Mesendoderm (in vitro differentiated cells): Measurements from ENCODE around the gene TTC8. TPM values are rescaled to one million over a fixed set of nuclear protein-coding genes. Genes with fewer than 3 reads are reported as not detected.
A peak's percentile ranks its signal among the peaks of the same experiment; 100 is the strongest.
"Not testable (repeated sequence)": the region's sequence is repeated elsewhere in the genome, so short reads cannot be mapped to it uniquely, and the experiment has no call there.

Source experiments
- DNase-seq: peaks from one replicate; pipeline ENCODE4 v3.0.0; 2013
- H2AK5ac ChIP-seq: 2 replicates; pipeline ENCODE4 v1.6.1; 2013; ENCODE audit warnings: low read length, inconsistent platforms
- H2BK120ac ChIP-seq: 2 replicates; pipeline ENCODE4 v1.6.1; 2013; ENCODE audit warnings: low read depth, mild to moderate bottlenecking, low read length, moderate library complexity, mixed read lengths
- H2BK15ac ChIP-seq: replicated peaks from 2 replicates; pipeline ENCODE4 v1.6.1; 2013; ENCODE audit warnings: low read depth, mild to moderate bottlenecking, moderate library complexity
- H2BK5ac ChIP-seq: 2 replicates; pipeline ENCODE4 v1.6.1; 2013; ENCODE audit warnings: low read length, inconsistent platforms
- H3K18ac ChIP-seq: 2 replicates; pipeline ENCODE4 v1.6.1; 2013; ENCODE audit warnings: mild to moderate bottlenecking, low read length, mixed read lengths
- H3K23ac ChIP-seq: one replicate; pipeline ENCODE4 v1.6.1; 2013; ENCODE audit warnings: low read length
- H3K27ac ChIP-seq: 2 replicates; pipeline ENCODE4 v1.5.1; 2013; ENCODE audit warnings: low read depth, mild to moderate bottlenecking, inconsistent platforms, low read length, moderate library complexity
- H3K27me3 ChIP-seq: 2 replicates; pipeline ENCODE4 v1.6.1; 2013; ENCODE audit warnings: low read length, control low read depth, mild to moderate bottlenecking, inconsistent platforms; ENCODE audit not compliant: insufficient read depth, poor library complexity
- H3K36me3 ChIP-seq: 2 replicates; pipeline ENCODE4 v1.6.1; 2013; ENCODE audit warnings: low read length, inconsistent platforms; ENCODE audit not compliant: control insufficient read depth, insufficient read depth
- H3K4ac ChIP-seq: one replicate; pipeline ENCODE4 v1.6.1; 2013; ENCODE audit warnings: low read depth, mild to moderate bottlenecking, low read length, moderate library complexity
- H3K4me1 ChIP-seq: 2 replicates; pipeline ENCODE4 v1.6.1; 2013; ENCODE audit warnings: low read depth, low read length, inconsistent platforms; ENCODE audit not compliant: control insufficient read depth
- H3K4me2 ChIP-seq: 2 replicates; pipeline ENCODE4 v1.6.1; 2013; ENCODE audit warnings: low read length
- H3K4me3 ChIP-seq: 2 replicates; pipeline ENCODE4 v1.5.1; 2013; ENCODE audit warnings: mild to moderate bottlenecking, low read length
- H3K56ac ChIP-seq: one replicate; pipeline ENCODE4 v1.6.1; 2013; ENCODE audit warnings: low read length
- H3K79me1 ChIP-seq: 2 replicates; pipeline ENCODE4 v1.6.1; 2013; ENCODE audit warnings: low read length, inconsistent platforms
- H3K79me2 ChIP-seq: 2 replicates; pipeline ENCODE4 v1.6.1; 2013; ENCODE audit warnings: mild to moderate bottlenecking, low read length; ENCODE audit not compliant: control insufficient read depth, insufficient read depth
- H3K9ac ChIP-seq: 2 replicates; pipeline ENCODE4 v1.6.1; 2013; ENCODE audit warnings: low read length, inconsistent platforms
- H4K5ac ChIP-seq: one replicate; pipeline ENCODE4 v1.6.1; 2013; ENCODE audit warnings: low read length
- H4K8ac ChIP-seq: one replicate; pipeline ENCODE4 v1.6.1; 2013; ENCODE audit warnings: low read depth, mild to moderate bottlenecking, control low read depth, low read length, moderate library complexity
- WGBS: extraction: QIAGEN DNeasy Blood & Tissue Kit; methylation state at CpG from one replicate; pipeline ENCODE4 v1.1.7; 2013; ENCODE audit warnings: low lambda C conversion rate, missing lambda C conversion rate; ENCODE audit not compliant: insufficient coverage; ENCODE audit errors: extremely low coverage; 5-methylcytosine and 5-hydroxymethylcytosine counted together
- polyA plus RNA-seq, 2 experiments: library from polyadenylated mRNA; stranded (reverse); fragments of 200-250 nt; gene quantifications; one replicate each; pipeline ENCODE4 v1.2.3, GENCODE V29; 2013

Gene TTC8
- polyA plus RNA-seq (2013, experiment 1 of 2): 9.9 TPM
- 8.9 TPM for polyA plus RNA-seq (2013, experiment 2 of 2)

- H3K27ac ChIP-seq: peak within 1 kb of the TSS; percentile 41
- no peak within 1 kb of the TSS for H3K4ac ChIP-seq
- no peaks in the 10 kb centered on the region for H3K27me3 ChIP-seq
- no peak within 1 kb of the TSS for H2AK5ac ChIP-seq
- H3K9ac ChIP-seq: peak within 1 kb of the TSS; percentile 75
- H3K18ac ChIP-seq: peak within 1 kb of the TSS; percentile 11
- WGBS: no CpG with 5 or more reads among the region's 50 CpGs
- peak within 1 kb of the TSS; percentile 81 for H4K8ac ChIP-seq
- H3K4me1 ChIP-seq: peaks cover 2% of the 10 kb centered on the region
- H3K56ac ChIP-seq: peak within 1 kb of the TSS; percentile 89
- H2BK5ac ChIP-seq: no peak within 1 kb of the TSS
- no peak within 1 kb of the TSS for H2BK15ac ChIP-seq
- H3K79me2 ChIP-seq: no peaks in the 10 kb centered on the region
- no peak within 1 kb of the TSS for H3K23ac ChIP-seq
- no peaks in the 10 kb centered on the region for H3K79me1 ChIP-seq
- DNase-seq: peak; percentile 94
- H2BK120ac ChIP-seq: no peak within 1 kb of the TSS
- H3K36me3 ChIP-seq: no peaks in the 10 kb centered on the region
- peak within 1 kb of the TSS; percentile 90 for H3K4me2 ChIP-seq
- H3K4me3 ChIP-seq: peak within 1 kb of the TSS; percentile 63
- no peak within 1 kb of the TSS for H4K5ac ChIP-seq
Observed at GRCh38 chr14:88824314-88825077, at the start of gene TTC8. Gene TTC8, plus strand, starts transcription at chr14:88824651. Its CDS starts 57 bp downstream, at chr14:88824708.

GRCh38 chr14:88775532-88775931, 48.9 kb upstream of the TTC8 start:
- no peaks in the 10 kb centered on the region for H3K79me1 ChIP-seq
- DNase-seq: no peak
- H2AK5ac ChIP-seq: no peak overlapping the region
- no peak overlapping the region for H2BK120ac ChIP-seq
- H3K27ac ChIP-seq: no peak overlapping the region
- H4K5ac ChIP-seq: no peak overlapping the region
- H3K27me3 ChIP-seq: no peaks in the 10 kb centered on the region
- no peak overlapping the region for H3K23ac ChIP-seq
- no peaks in the 10 kb centered on the region for H3K4me1 ChIP-seq
- H3K56ac ChIP-seq: no peak overlapping the region
- H3K4me2 ChIP-seq: no peak overlapping the region
- H2BK5ac ChIP-seq: no peak overlapping the region
- no peak overlapping the region for H3K4ac ChIP-seq
- no peaks in the 10 kb centered on the region for H3K79me2 ChIP-seq
- H3K4me3 ChIP-seq: no peak overlapping the region
- no CpG with 5 or more reads among the region's 3 CpGs for WGBS
- no peak overlapping the region for H2BK15ac ChIP-seq
- no peak overlapping the region for H3K18ac ChIP-seq
- H4K8ac ChIP-seq: no peak overlapping the region
- no peak overlapping the region for H3K9ac ChIP-seq
- H3K36me3 ChIP-seq: no peaks in the 10 kb centered on the region

DNA sequence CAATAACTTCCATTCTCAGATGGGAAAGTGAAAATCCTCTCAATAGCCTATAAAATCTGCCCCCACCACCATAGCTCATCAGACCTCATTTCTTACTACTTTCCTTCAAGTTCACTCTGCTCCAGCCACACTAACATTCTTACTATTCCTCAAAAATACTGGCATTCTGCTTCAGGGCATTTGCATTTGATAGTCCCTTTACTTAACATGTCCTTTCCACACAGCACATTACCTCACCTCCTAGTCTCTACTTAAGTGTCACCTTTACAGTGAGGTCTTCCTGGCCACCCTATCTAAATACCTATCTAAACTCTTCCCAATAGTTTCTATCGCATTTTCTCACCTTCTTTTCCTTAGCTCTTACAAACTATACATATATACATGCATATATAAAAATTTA, 38.5 kb upstream of the TTC8 start:
- DNase-seq: no peak
- H2BK15ac ChIP-seq: no peak overlapping the region
- H3K4me3 ChIP-seq: no peak overlapping the region
- no peak overlapping the region for H2AK5ac ChIP-seq
- no peaks in the 10 kb centered on the region for H3K79me1 ChIP-seq
- no peak overlapping the region for H3K27ac ChIP-seq
- no peak overlapping the region for H2BK5ac ChIP-seq
- no peak overlapping the region for H4K8ac ChIP-seq
- WGBS: no CpG with 5 or more reads among the region's 1 CpG
- H3K23ac ChIP-seq: no peak overlapping the region
- no peak overlapping the region for H3K56ac ChIP-seq
- H3K18ac ChIP-seq: no peak overlapping the region
- no peak overlapping the region for H3K9ac ChIP-seq
- H3K4me2 ChIP-seq: no peak overlapping the region
- no peak overlapping the region for H4K5ac ChIP-seq
- no peaks in the 10 kb centered on the region for H3K36me3 ChIP-seq
- H3K79me2 ChIP-seq: no peaks in the 10 kb centered on the region
- H3K4me1 ChIP-seq: no peaks in the 10 kb centered on the region
- peaks cover 4% of the 10 kb centered on the region for H3K27me3 ChIP-seq
- H3K4ac ChIP-seq: no peak overlapping the region
- no peak overlapping the region for H2BK120ac ChIP-seq

DNA sequence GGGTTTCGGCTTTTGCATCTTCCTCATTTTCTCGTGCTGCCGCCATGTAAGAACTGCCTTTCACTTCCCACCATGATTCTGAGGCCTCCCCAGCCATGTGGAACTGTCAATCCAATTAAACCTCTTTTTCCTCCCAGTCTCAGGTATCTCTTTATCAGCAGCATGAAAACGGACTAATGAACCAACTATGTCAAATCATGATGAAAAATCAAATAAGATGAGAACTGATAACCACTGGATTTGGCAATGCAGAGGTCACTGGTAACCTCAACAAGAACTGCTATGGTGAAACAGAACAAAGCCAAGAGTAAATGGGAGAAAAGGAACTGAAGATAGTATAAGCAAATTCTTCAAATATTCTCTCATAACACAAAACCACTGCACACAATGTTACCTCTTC, 37.7 kb upstream of the TTC8 start:
- Histone ChIP-seq H4K8ac (no peak overlapping the region), H3K56ac (no peak overlapping the region), H3K18ac (no peak overlapping the region), H3K27ac (no peak overlapping the region), H2BK120ac (no peak overlapping the region), H3K36me3 (no peaks in the 10 kb centered on the region), H3K4me2 (no peak overlapping the region), H3K23ac (no peak overlapping the region), H3K4me3 (no peak overlapping the region), H3K27me3 (peaks cover 11% of the 10 kb centered on the region), H3K79me1 (no peaks in the 10 kb centered on the region), H3K4me1 (no peaks in the 10 kb centered on the region), H2AK5ac (no peak overlapping the region), H3K4ac (no peak overlapping the region), H4K5ac (no peak overlapping the region), H3K79me2 (no peaks in the 10 kb centered on the region), H2BK5ac (no peak overlapping the region), H3K9ac (no peak overlapping the region), H2BK15ac (no peak overlapping the region)
- WGBS: no CpG with 5 or more reads among the region's 4 CpGs
- no peak for DNase-seq

- H2BK5ac ChIP-seq, H2BK15ac ChIP-seq, H4K5ac ChIP-seq, H3K4ac ChIP-seq, H2BK120ac ChIP-seq, H2AK5ac ChIP-seq, H3K4me2 ChIP-seq, H3K27ac ChIP-seq, H3K36me3 ChIP-seq, H3K56ac ChIP-seq, H4K8ac ChIP-seq, H3K79me1 ChIP-seq, H3K4me3 ChIP-seq, H3K9ac ChIP-seq, H3K18ac ChIP-seq, H3K23ac ChIP-seq, H3K79me2 ChIP-seq, H3K4me1 ChIP-seq, DNase-seq: not testable (repeated sequence)
- H3K27me3 ChIP-seq: peaks cover 16% of the 10 kb centered on the region
Observed at GRCh38 chr14:88789573-88789972, 34.9 kb upstream of the TTC8 start.
